ENCODE data around the gene CCDC195. TPM values are rescaled to one million over a fixed set of nuclear protein-coding genes. Genes with fewer than 3 reads are reported as not detected.
"Not testable (repeated sequence)": the region's sequence is repeated elsewhere in the genome, so short reads cannot be mapped to it uniquely, and the experiment has no call there.

CCDC195 gene
- total RNA-seq, 1 experiment from 2014 or later = not detected

- H4K8ac ChIP-seq (replicated peaks; ENCODE audit: insufficient read length, low read depth, low read length); H2AFZ ChIP-seq (ENCODE audit: low read length); H2BK15ac ChIP-seq (ENCODE audit: low read depth, low read length); H3K23me2 ChIP-seq (ENCODE audit: insufficient read length, low read depth, low read length, poor library complexity, severe bottlenecking); H3T11ph ChIP-seq (ENCODE audit: low read length); H3K79me1 ChIP-seq (ENCODE audit: insufficient read depth, low read depth, low read length, poor library complexity, severe bottlenecking); H2AK5ac ChIP-seq (ENCODE audit: insufficient read length, low read length); H4K20me1 ChIP-seq (ENCODE audit: control insufficient read depth, insufficient read depth, insufficient read length); H3K27me3 ChIP-seq (ENCODE audit: insufficient read depth, low read length); H3K56ac ChIP-seq (ENCODE audit: insufficient read length, low read depth, low read length); H4K5ac ChIP-seq (ENCODE audit: insufficient read length, low read depth, low read length); H2BK20ac ChIP-seq (ENCODE audit: low read depth, low read length, poor library complexity, severe bottlenecking); H3K18ac ChIP-seq (ENCODE audit: insufficient read length, low read depth, low read length); H4K91ac ChIP-seq (ENCODE audit: insufficient read length, low read depth, low read length); H3K4me1 Mint-ChIP-seq; H2BK120ac ChIP-seq (ENCODE audit: low read depth, low read length, poor library complexity, severe bottlenecking); H3K4ac ChIP-seq (ENCODE audit: low read depth, low read length); H2BK5ac ChIP-seq (ENCODE audit: insufficient read length, low read length); H3K27ac ChIP-seq (ENCODE audit: insufficient read length, low read depth, low read length); H3K27ac Mint-ChIP-seq; DNase-seq; H2BK12ac ChIP-seq (ENCODE audit: insufficient read length, low read depth, low read length); H3K27me3 Mint-ChIP-seq (ENCODE audit: low read depth); H3K14ac ChIP-seq (ENCODE audit: insufficient read depth, low read length); H3K4me2 ChIP-seq (ENCODE audit: insufficient read depth, insufficient read length, low read length); H3K4me3 Mint-ChIP-seq; H3K9ac ChIP-seq (ENCODE audit: extremely low read depth, insufficient read length, low read length); H3K4me1 ChIP-seq (ENCODE audit: insufficient read depth, low read length); H3K9me3 ChIP-seq (ENCODE audit: control insufficient read depth, low read depth, low read length); H3K79me2 ChIP-seq (ENCODE audit: insufficient read depth, low read length); H3K23ac ChIP-seq (ENCODE audit: insufficient read length, low read depth, low read length): not testable (repeated sequence)
- H3K9me3 Mint-ChIP-seq = peaks cover 28 to 30% of the 10 kb centered on the region in 2 experiments
- WGBS (ENCODE audit: extremely low coverage, insufficient read length, low lambda C conversion rate) = no CpG with 5 or more reads among the region's 5 CpGs
- peaks cover 11 to 22% (median 18%) of the 10 kb centered on the region in 3 experiments for H3K36me3 Mint-ChIP-seq (ENCODE audit: insufficient read depth in 1 of 3, low read depth in 3 of 3)
These were observed 54.5 kb downstream of the CCDC195 start for GRCh38 chr2:224661708-224662107.

Data from H9 (cell line).